ENCODE results near the gene SLC22A1. TPM values are rescaled to one million over a fixed set of nuclear protein-coding genes. Genes with fewer than 3 reads are reported as not detected.

SLC22A1 gene
- polyA plus RNA-seq, 1 of the 3 experiments (the other 2 are of a cell fraction): 0.20 TPM

GRCh38 chr6:160076009-160076408 is 45.6 kb upstream of the SLC22A1 start:
- Histone ChIP-seq H3K27ac (ENCODE audit: low read depth in 2 of 2, low read length in 1 of 2) (no peak overlapping the region), H3K27me3 (ENCODE audit: insufficient read depth) (no peaks in the 10 kb centered on the region), H4K20me1 (ENCODE audit: insufficient read depth) (no peaks in the 10 kb centered on the region), H3K4me1 (ENCODE audit: control insufficient read depth in 1 of 2, insufficient read depth in 2 of 2, low read depth in 1 of 2, low read length in 1 of 2) (peaks cover 0 to 10% of the 10 kb centered on the region in 2 experiments; a peak in 1 of 4 replicates), H3F3A (replicated peaks; ENCODE audit: insufficient read depth) (no peaks in the 10 kb centered on the region), H3K4me3 (ENCODE audit: low read depth in 2 of 2, low read length in 1 of 2) (no peak overlapping the region), H3K36me3 (replicated peaks in 1 of 2; ENCODE audit: control insufficient read depth in 1 of 2, insufficient read depth in 2 of 2, low read length in 1 of 2) (peaks cover 30 to 89% of the 10 kb centered on the region in 2 experiments), H3K9me3 (no peaks in the 10 kb centered on the region), H3K9ac (no peak overlapping the region), H3K4me2 (no peak overlapping the region), H3K79me2 (ENCODE audit: insufficient read depth) (no peaks in the 10 kb centered on the region), H3K9me2 (no peaks in the 10 kb centered on the region), H2AFZ (ENCODE audit: low read depth) (no peak overlapping the region)
- CTCF ChIA-PET: interaction anchor here (3.0 kb wide), 1 partner anchor 12 kb away, joined by 23 read pairs; no protein-coding TSS in a partner anchor
- DNase-seq: no peak
- TF ChIP-seq RFX5 (IDR thresholded peaks at IDR 0.05; ENCODE audit: low read length): no peak
- TF ChIP-seq GATA2 (CRISPR knock-in tag; IDR thresholded peaks at IDR 0.05): no peak
- TF ChIP-seq USF1 (IDR thresholded peaks at IDR 0.05; ENCODE audit: borderline replicate concordance, low read depth): no peak
- TF ChIP-seq YY1 (IDR thresholded peaks at IDR 0.05; ENCODE audit: low read depth): no peak
- no peak for TF ChIP-seq CTCF (IDR thresholded peaks at IDR 0.05)
- no peak for TF ChIP-seq RXRA (IDR thresholded peaks at IDR 0.05; ENCODE audit: borderline replicate concordance, low read depth)
- no peak for TF ChIP-seq IRF3 (IDR thresholded peaks at IDR 0.05; ENCODE audit: low read depth, low read length)
- no peak for TF ChIP-seq SMC3 (IDR thresholded peaks at IDR 0.05; ENCODE audit: low read depth, low read length)
- 99% methylated on average over 5 of the region's 5 CpGs for WGBS (ENCODE audit: low lambda C conversion rate)
- POLR2A ChIA-PET: no interaction called here

- Histone ChIP-seq H3K9ac (no peak overlapping the region), H3F3A (replicated peaks; ENCODE audit: insufficient read depth) (no peaks in the 10 kb centered on the region), H2AFZ (ENCODE audit: low read depth) (no peak overlapping the region), H3K9me3 (no peaks in the 10 kb centered on the region), H3K9me2 (no peaks in the 10 kb centered on the region), H3K36me3 (replicated peaks in 1 of 2; ENCODE audit: control insufficient read depth in 1 of 2, insufficient read depth in 2 of 2, low read length in 1 of 2) (peaks cover 30 to 85% of the 10 kb centered on the region in 2 experiments), H3K4me2 (no peak overlapping the region), H3K79me2 (ENCODE audit: insufficient read depth) (no peaks in the 10 kb centered on the region), H4K20me1 (ENCODE audit: insufficient read depth) (no peaks in the 10 kb centered on the region), H3K4me3 (ENCODE audit: low read depth in 2 of 2, low read length in 1 of 2) (no peak overlapping the region), H3K27ac (ENCODE audit: low read depth in 2 of 2, low read length in 1 of 2) (no peak overlapping the region), H3K4me1 (ENCODE audit: control insufficient read depth in 1 of 2, insufficient read depth in 2 of 2, low read depth in 1 of 2, low read length in 1 of 2) (peaks cover 0 to 10% of the 10 kb centered on the region in 2 experiments; a peak in 1 of 4 replicates), H3K27me3 (ENCODE audit: insufficient read depth) (no peaks in the 10 kb centered on the region)
- DNase-seq: no peak
- ChIA-PET CTCF (interaction anchor here (0.6 to 3.0 kb wide), 3 partner anchors 11 to 411 kb away, joined by 3 to 23 read pairs (median 3); no protein-coding TSS in a partner anchor), POLR2A (no interaction called here)
- 96% methylated on average over 5 of the region's 5 CpGs for WGBS (ENCODE audit: low lambda C conversion rate)
- no peak for TF ChIP-seq USF1 (IDR thresholded peaks at IDR 0.05; ENCODE audit: borderline replicate concordance, low read depth)
- TF ChIP-seq MAX (IDR thresholded peaks at IDR 0.05; ENCODE audit: low read depth): no peak
- no peak for TF ChIP-seq IRF3 (IDR thresholded peaks at IDR 0.05; ENCODE audit: low read depth, low read length)
- TF ChIP-seq RAD21 (IDR thresholded peaks at IDR 0.05; ENCODE audit: low read length): no peak
- no peak for TF ChIP-seq RFX5 (IDR thresholded peaks at IDR 0.05; ENCODE audit: low read length)
- no peak for TF ChIP-seq POLR2AphosphoS5 (IDR thresholded peaks at IDR 0.05; ENCODE audit: low read depth, low read length)
- TF ChIP-seq SMC3 (IDR thresholded peaks at IDR 0.05; ENCODE audit: low read depth, low read length): no peak
- TF ChIP-seq MXI1 (IDR thresholded peaks at IDR 0.05; ENCODE audit: low read depth, low read length): no peak
- no peak for TF ChIP-seq PBX3 (IDR thresholded peaks at IDR 0.05)
- TF ChIP-seq RXRA (IDR thresholded peaks at IDR 0.05; ENCODE audit: borderline replicate concordance, low read depth): no peak
- TF ChIP-seq CTCF (IDR thresholded peaks at IDR 0.05): no peak
- TF ChIP-seq TCF12 (IDR thresholded peaks at IDR 0.05): no peak
- no peak for TF ChIP-seq ELF1 (IDR thresholded peaks at IDR 0.05)
- no peak for TF ChIP-seq JUND (IDR thresholded peaks at IDR 0.05)
- TF ChIP-seq SIN3A (IDR thresholded peaks at IDR 0.05; ENCODE audit: borderline replicate concordance, low read depth, low read length): no peak
Measured at GRCh38 chr6:160077024-160077423, 44.6 kb upstream of the SLC22A1 start.
